A549 treated with ZK216348 at 1 μM for 4 hours (cell line): ENCODE measurements around the gene MCM3AP. TPM values are rescaled to one million over a fixed set of nuclear protein-coding genes. Genes with fewer than 3 reads are reported as not detected.

ENCODE experiments used
- total RNA-seq: library from RNA; stranded (reverse); fragments of 200-300 nt; extraction: Qiagen RNA extraction; gene quantifications from 5 replicates; pipeline ENCODE4 v1.2.3, GENCODE V29; 2022; ENCODE audit warnings: low read depth

The MCM3AP gene
- total RNA-seq: 29.8 to 46.3 TPM (median 44.3 TPM) in 5 replicates

GRCh38 chr21:46285206-46285661 is at the start of gene MCM3AP:
MCM3AP (minus strand) TSS chr21:46285611; CDS start chr21:46285286, 325 bp downstream.

DNA sequence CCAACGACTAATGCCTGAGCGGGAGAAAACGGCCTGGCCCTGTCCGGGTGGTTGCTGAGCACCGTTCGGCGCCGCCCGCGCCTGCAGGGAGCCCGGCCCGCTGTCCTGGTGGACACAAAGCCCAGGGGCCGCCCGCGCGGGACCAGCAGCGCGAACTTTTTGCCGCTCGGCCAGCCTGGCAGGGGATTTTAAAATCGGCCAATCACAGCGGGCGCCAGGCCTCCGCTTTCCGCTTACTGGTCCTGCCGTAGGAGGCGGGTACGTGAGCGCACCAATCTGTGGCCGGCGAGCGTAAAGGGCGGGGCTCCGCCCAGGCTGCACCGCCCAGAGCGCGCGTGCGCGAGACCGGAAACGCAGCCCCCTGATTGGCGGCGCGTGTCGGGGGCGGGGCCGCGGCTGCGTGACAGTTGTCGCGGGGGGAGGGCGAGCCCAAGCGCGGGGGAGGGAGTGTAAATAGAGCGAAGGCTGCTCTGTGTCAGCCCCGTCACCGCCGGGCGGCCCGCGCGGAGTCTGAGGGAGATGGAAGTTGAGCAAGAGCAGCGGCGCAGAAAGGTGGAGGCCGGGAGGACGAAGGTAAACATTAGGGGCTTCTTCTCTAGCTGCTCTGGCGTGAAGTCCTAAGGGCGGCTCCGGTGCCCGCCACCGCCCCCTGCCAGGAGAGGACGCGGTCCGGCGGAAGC is 38.4 kb upstream of the MCM3AP start, which contains the start of the genes C21orf58 and PCNT:
Gene C21orf58, minus strand, starts transcription at position 161 of the 680 bp plus-strand sequence. CDS start 1,132 bp downstream, outside the sequence.
Gene PCNT, plus strand, starts transcription at position 447 of the 680 bp plus-strand sequence. Its CDS starts 73 bp downstream, at position 520.

GRCh38 chr21:46285761-46286647 is 593 bp upstream of the MCM3AP start, which contains the start of gene YBEY:
YBEY (plus strand) TSS chr21:46286342; CDS start chr21:46286914, 572 bp downstream.

DNA sequence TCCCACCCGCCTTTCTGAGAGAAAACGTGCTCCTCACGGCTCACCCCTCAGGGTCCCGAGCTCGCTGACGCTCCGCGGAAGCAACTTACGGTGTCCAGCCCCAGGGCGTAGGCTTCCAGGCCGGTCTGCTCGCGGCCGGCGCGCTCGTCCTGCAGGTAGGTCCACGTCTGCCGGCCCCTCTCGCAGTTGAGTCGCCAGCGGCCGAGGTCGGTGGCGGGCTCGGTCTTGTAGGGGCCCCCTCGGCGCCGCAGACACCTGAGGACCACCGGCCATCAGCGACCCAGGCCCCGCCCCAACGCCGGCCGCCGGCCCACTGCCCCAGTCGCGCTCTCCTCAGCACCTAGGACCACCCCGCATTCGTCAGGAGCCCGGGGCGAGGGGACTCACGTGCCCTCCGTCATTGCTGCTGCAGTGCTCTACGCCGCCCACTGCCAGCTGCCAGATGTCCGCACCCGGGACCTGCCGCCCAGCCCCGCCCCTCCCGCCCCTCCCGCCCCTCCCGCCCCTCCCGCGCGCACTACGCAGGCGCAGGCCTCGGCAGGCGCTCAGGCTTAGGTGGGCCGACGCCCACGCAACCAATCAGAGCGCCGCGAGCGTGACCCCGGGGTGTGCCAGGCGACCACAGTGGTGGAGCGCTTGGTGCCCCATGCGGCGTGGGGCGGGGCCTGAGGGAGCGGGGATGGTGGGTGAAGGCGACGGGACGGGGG is 56.9 kb downstream of the MCM3AP start, which contains the start of gene LSS:
Gene LSS, minus strand, starts transcription at position 430 of the 707 bp plus-strand sequence. Its CDS starts 29 bp downstream, at position 401.

Other genes starting within 250 kb of the MCM3AP start
- 10.4 to 19.8 TPM (median 16.0 TPM) in 5 replicates for gene COL6A2, start 187.5 kb downstream of the MCM3AP start, total RNA-seq
- gene FTCD, start 130.0 kb downstream of the MCM3AP start, total RNA-seq: not detected in 5 replicates
- gene SPATC1L, start 101.2 kb downstream of the MCM3AP start, total RNA-seq: 0.20 TPM in 1 of 5 replicates, not detected in the others
- gene LSS, start 56.8 kb downstream of the MCM3AP start, total RNA-seq: 9.1 to 17.4 TPM (median 13.8 TPM) in 5 replicates
- 25.6 to 36.8 TPM (median 27.9 TPM) in 5 replicates for gene YBEY, start 731 bp upstream of the MCM3AP start, total RNA-seq
- gene C21orf58, start 38.3 kb upstream of the MCM3AP start, total RNA-seq: 3.0 to 5.3 TPM (median 4.6 TPM) in 5 replicates
- gene PCNT, start 38.5 kb upstream of the MCM3AP start, total RNA-seq: 11.1 to 16.0 TPM (median 14.8 TPM) in 5 replicates
- 9.0 to 14.5 TPM (median 14.0 TPM) in 5 replicates for gene DIP2A, start 173.3 kb upstream of the MCM3AP start, total RNA-seq